Ovary (tissue), 9 donors: Measurements from ENCODE around the gene NCOA1. TPM values are rescaled to one million over a fixed set of nuclear protein-coding genes. Genes with fewer than 3 reads are reported as not detected.

Experiments
- DNase-seq, 5 donors: peaks; one replicate each; pipeline ENCODE4 v3.0.0-alpha.2; 2019 to 2020
- H3K27ac ChIP-seq, 2 donors: fragments of 200-600 bp; one replicate each; pipeline versions ENCODE4 v1.5.1 to v1.8.0; 2019 to 2022
- H3K27me3 ChIP-seq: fragments of 200-600 bp; one replicate; pipeline ENCODE4 v1.8.0; 2022
- H3K36me3 ChIP-seq: fragments of 200-600 bp; sonication (generic); one replicate; pipeline ENCODE4 v1.5.1; 2019
- H3K4me1 ChIP-seq: one replicate; pipeline ENCODE4 v1.8.1; 2013; ENCODE audit warnings: mild to moderate bottlenecking, moderate library complexity; ENCODE audit not compliant: insufficient read depth
- H3K4me3 ChIP-seq: fragments of 200-600 bp; sonication (generic); one replicate; pipeline ENCODE4 v1.5.1; 2017
- H3K9me3 ChIP-seq, 2 donors: fragments of 200-600 bp in 1 of 2; sonication (generic) in 1 of 2; one replicate each; pipeline versions ENCODE4 v1.5.1 to v1.8.1; 2013 to 2019; ENCODE audit warnings: mild to moderate bottlenecking in 1 of 2, moderate library complexity in 1 of 2
- EP300 ChIP-seq: sonication (generic); formaldehyde crosslinking; IDR thresholded peaks from one replicate; pipeline ENCODE4 v1.6.1; 2017; ENCODE audit warnings: antibody characterized with exemption
- POLR2A ChIP-seq: fragments of 450-650 bp; IDR thresholded peaks from one replicate; pipeline ENCODE4 v1.6.1; 2017; ENCODE audit warnings: antibody characterized with exemption, mild to moderate bottlenecking, moderate library complexity
- WGBS, 3 donors: extraction: QIAGEN DNeasy Blood & Tissue Kit in 1 of 3; methylation state at CpG; one replicate each; pipeline versions ENCODE4 v1.1.5 to v1.1.7; 2013 to 2017; 5-methylcytosine and 5-hydroxymethylcytosine counted together
- intact Hi-C, 4 donors: fragments of 100-400 bp; cut with DNase I; formaldehyde crosslinking; loops; one replicate each; pipeline versions ENCODE4 v1.11.0 to v1.15.1; 2022 to 2023
- polyA plus RNA-seq, 2 donors: library from polyadenylated mRNA; stranded (reverse); fragments of 200-250 nt in 1 of 2; fragments of 350-450 nt in 1 of 2; fragmentation: Illumina TruSeq in 1 of 2; extraction: RNeasy Lipid Tissue Mini Kit (QIAGEN cat#74804) in 1 of 2; gene quantifications; one replicate each; pipeline ENCODE4 v1.2.3, GENCODE V29; 2013 to 2014
- total RNA-seq, 7 donors: library from RNA; depleted of rRNA in 2 of 7; stranded (reverse); fragments of >200 nt in 2 of 7; fragmentation: NEBNext Ultra II Directional in 3 of 7; extraction: Animal tissue kit (Norgen Biotek cat#: 25700) in 3 of 7; gene quantifications; one replicate each; pipeline versions ENCODE4 v1.1.0 to v1.2.4, GENCODE V29; 2016 to 2023
- TF ChIP-seq, protein P1 (sequence below), 3 donors: fragments of 450-650 bp in 2 of 3; fragments of 200-600 bp in 1 of 3; IDR thresholded peaks; one replicate each; pipeline versions ENCODE4 v1.5.1 to v1.8.0; 2016 to 2022; ENCODE audit warnings: antibody characterized with exemption in 3 of 3, mild to moderate bottlenecking in 1 of 3
- donor health status: DM: no; HTN: no; CAD: no; lungs with moderate emphysema.
- donor health status: DM: no; HTN: no; CAD: no.
- donor health status: Bipolar disorder and iron deficiency.
- donor health status: DM: yes; HTN: yes; CAD: no.
- donor health status: DM: no; HTN: no; CAD: no.
- donor health status: DM: yes; HTN: yes; CAD: no.

Gene NCOA1
- total and polyA plus RNA-seq, 9 donors = 20.2 to 69.0 (median 57.3) TPM

GRCh38 chr2:24551016-24551415 lies 60.0 kb downstream of the NCOA1 start:
- Histone ChIP-seq H3K27ac (no peak overlapping the region), H3K4me3 (no peak overlapping the region), H3K27me3 (no peaks in the 10 kb centered on the region), H3K9me3 (no peaks in the 10 kb centered on the region), H3K4me1 (no peaks in the 10 kb centered on the region), H3K36me3 (no peaks in the 10 kb centered on the region)
- DNase-seq = no peak
- TF ChIP-seq POLR2A = no peak
- no peak for TF ChIP-seq EP300
- TF ChIP-seq, protein P1, sequence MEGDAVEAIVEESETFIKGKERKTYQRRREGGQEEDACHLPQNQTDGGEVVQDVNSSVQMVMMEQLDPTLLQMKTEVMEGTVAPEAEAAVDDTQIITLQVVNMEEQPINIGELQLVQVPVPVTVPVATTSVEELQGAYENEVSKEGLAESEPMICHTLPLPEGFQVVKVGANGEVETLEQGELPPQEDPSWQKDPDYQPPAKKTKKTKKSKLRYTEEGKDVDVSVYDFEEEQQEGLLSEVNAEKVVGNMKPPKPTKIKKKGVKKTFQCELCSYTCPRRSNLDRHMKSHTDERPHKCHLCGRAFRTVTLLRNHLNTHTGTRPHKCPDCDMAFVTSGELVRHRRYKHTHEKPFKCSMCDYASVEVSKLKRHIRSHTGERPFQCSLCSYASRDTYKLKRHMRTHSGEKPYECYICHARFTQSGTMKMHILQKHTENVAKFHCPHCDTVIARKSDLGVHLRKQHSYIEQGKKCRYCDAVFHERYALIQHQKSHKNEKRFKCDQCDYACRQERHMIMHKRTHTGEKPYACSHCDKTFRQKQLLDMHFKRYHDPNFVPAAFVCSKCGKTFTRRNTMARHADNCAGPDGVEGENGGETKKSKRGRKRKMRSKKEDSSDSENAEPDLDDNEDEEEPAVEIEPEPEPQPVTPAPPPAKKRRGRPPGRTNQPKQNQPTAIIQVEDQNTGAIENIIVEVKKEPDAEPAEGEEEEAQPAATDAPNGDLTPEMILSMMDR (IDR thresholded peaks at IDR 0.05) = no peak
- WGBS, 3 donors = 68 to 74% (median 74%) methylated on average over 2 of the region's 2 CpGs
- intact Hi-C loops = no loop called here

DNA sequence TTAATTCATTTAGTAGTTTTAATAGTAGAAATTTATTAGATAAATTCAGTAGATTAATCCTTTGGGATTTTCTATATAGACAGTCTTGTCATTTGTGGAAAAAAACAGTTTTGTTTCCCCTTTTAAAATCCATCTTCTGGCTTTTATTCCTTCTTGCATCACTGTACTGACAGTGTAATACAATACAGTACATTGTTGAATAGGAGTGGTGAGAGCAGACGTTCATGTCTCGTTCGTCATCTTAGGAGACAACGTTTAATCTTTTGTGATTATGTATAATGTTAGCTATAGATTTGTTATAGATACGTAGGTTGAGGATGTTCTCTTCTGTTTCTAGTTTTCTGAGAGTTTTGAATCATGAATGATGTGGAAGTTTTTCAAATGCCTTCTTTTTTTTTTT lies 61.8 kb downstream of the NCOA1 start:
- H3K4me3 ChIP-seq = no peak overlapping the region
- WGBS, 3 donors = 87 to 92% (median 91%) methylated on average over 5 of the region's 5 CpGs
- no peaks in the 10 kb centered on the region for H3K36me3 ChIP-seq
- H3K9me3 ChIP-seq = no peaks in the 10 kb centered on the region
- intact Hi-C loops = no loop called here
- DNase-seq = no peak
- TF ChIP-seq POLR2A (no peak), EP300 (no peak)
- TF ChIP-seq, protein P1 (IDR thresholded peaks at IDR 0.05) = no peak
- H3K27me3 ChIP-seq = no peaks in the 10 kb centered on the region
- H3K4me1 ChIP-seq = no peaks in the 10 kb centered on the region
- no peak overlapping the region for H3K27ac ChIP-seq

GRCh38 chr2:24558781-24559472 lies 67.9 kb downstream of the NCOA1 start:
- 90 to 96% (median 95%) methylated on average over 7 of the region's 7 CpGs for WGBS, 3 donors
- no peak for DNase-seq
- Histone ChIP-seq H3K4me1 (peaks cover 2% of the 10 kb centered on the region), H3K9me3 (no peaks in the 10 kb centered on the region), H3K27me3 (no peaks in the 10 kb centered on the region), H3K36me3 (no peaks in the 10 kb centered on the region), H3K4me3 (no peak overlapping the region), H3K27ac (no peak overlapping the region)
- intact Hi-C loops = no loop called here
- no peak for TF ChIP-seq POLR2A
- TF ChIP-seq, protein P1 (IDR thresholded peaks at IDR 0.05) = no peak
- no peak for TF ChIP-seq EP300

GRCh38 chr2:24559473-24560113 lies 68.5 kb downstream of the NCOA1 start:
- Histone ChIP-seq H3K4me1 (peaks cover 2% of the 10 kb centered on the region), H3K4me3 (no peak overlapping the region), H3K27me3 (no peaks in the 10 kb centered on the region), H3K9me3 (no peaks in the 10 kb centered on the region), H3K36me3 (no peaks in the 10 kb centered on the region), H3K27ac (no peak overlapping the region)
- TF ChIP-seq, protein P1 (IDR thresholded peaks at IDR 0.05) = no peak
- TF ChIP-seq POLR2A (no peak), EP300 (no peak)
- no peak for DNase-seq
- WGBS, 3 donors = 69 to 87% (median 77%) methylated on average over 2 of the region's 2 CpGs
- intact Hi-C loops = no loop called here
